GM12878 (cell line): ENCODE results near the gene CHD1L. TPM values are rescaled to one million over a fixed set of nuclear protein-coding genes. Genes with fewer than 3 reads are reported as not detected.

Source experiments
- ATAC-seq: fragments of 200-7000 bp; cut with Tn5 transposase; 3 replicates; pipeline ENCODE4 v1.9.1; 2020; ENCODE audit warnings: mild to moderate bottlenecking, moderate library complexity
- BruUV-seq: library from RNA; stranded (reverse); fragments of 400-500 nt; replicated peaks from 2 replicates; lab custom pipeline; 2021; lab: Mats Ljungman, UMichigan
- CTCF ChIA-PET: fragments of 300-600 bp; sonication (Branson Sonifier 250); formaldehyde crosslinking; extraction: SDS; loops from one replicate; lab custom pipeline; 2021; ENCODE audit warnings: inconsistent platforms; lab: Yijun Ruan, JAX
- POLR2A ChIA-PET: fragments of 350-600 bp; formaldehyde crosslinking; extraction: SDS; loops from one replicate; lab custom pipeline; 2021; ENCODE audit warnings: inconsistent platforms; lab: Charles Lee
- RAD21 ChIA-PET: fragments of 300-600 bp; sonication (Branson Sonifier 250); formaldehyde crosslinking; loops from one replicate; lab custom pipeline; 2023; ENCODE audit warnings: antibody characterized with exemption; ENCODE audit not compliant: unreplicated experiment; lab: Charles Lee
- SMC1A ChIA-PET: fragments of 300-600 bp; sonication (Branson Sonifier 250); formaldehyde crosslinking; loops from one replicate; lab custom pipeline; 2023; ENCODE audit not compliant: unreplicated experiment, uncharacterized antibody; lab: Charles Lee
- DNase-seq: peaks from one replicate; pipeline ENCODE4 v3.0.0-alpha.2; 2011; ENCODE audit warnings: low read depth, low spot score
- FAIRE-seq: peaks from 3 replicates; lab custom pipeline; 2011; peaks lifted over from hg19 to GRCh38; lab: Jason Lieb, UNC
- H2AFZ ChIP-seq: 2 replicates; pipeline ENCODE4 v1.6.0; 2011; ENCODE audit warnings: low read depth, low read length, control low read depth; ENCODE audit not compliant: control insufficient read depth
- H3K27ac ChIP-seq: 2 replicates; pipeline ENCODE4 v1.5.1; 2011; ENCODE audit warnings: control low read depth; ENCODE audit not compliant: control insufficient read depth, insufficient read depth
- H3K27me3 ChIP-seq, 2 experiments: replicated peaks in 1 of 2; 2 replicates each; pipeline versions ENCODE4 v1.6.0 to v1.6.1; 2011; ENCODE audit warnings: low read length in 1 of 2; ENCODE audit not compliant: control insufficient read depth in 2 of 2, insufficient read depth in 2 of 2
- H3K36me3 ChIP-seq, 2 experiments: 2 replicates each; pipeline ENCODE4 v1.5.1; 2011; ENCODE audit warnings: low read length in 1 of 2; ENCODE audit not compliant: control insufficient read depth in 2 of 2, insufficient read depth in 2 of 2
- H3K4me1 ChIP-seq: 2 replicates; pipeline ENCODE4 v1.6.1; 2011; ENCODE audit warnings: mild to moderate bottlenecking, low read length, moderate library complexity, mixed read lengths; ENCODE audit not compliant: control insufficient read depth, insufficient read depth
- H3K4me2 ChIP-seq: 2 replicates; pipeline ENCODE4 v1.6.0; 2011; ENCODE audit warnings: control low read depth; ENCODE audit not compliant: control insufficient read depth, insufficient read depth
- H3K4me3 ChIP-seq: fragments of 200-600 bp; sonication (generic); 2 replicates; pipeline ENCODE4 v1.5.1; 2016
- H3K79me2 ChIP-seq: 2 replicates; pipeline ENCODE4 v1.6.0; 2011; ENCODE audit warnings: low read length; ENCODE audit not compliant: control insufficient read depth, insufficient read depth
- H3K9ac ChIP-seq: 2 replicates; pipeline ENCODE4 v1.8.0; 2011; ENCODE audit warnings: low read length, control low read depth, mixed read lengths; ENCODE audit not compliant: control insufficient read depth, insufficient read depth
- H3K9me3 ChIP-seq: replicated peaks from 3 replicates; pipeline ENCODE4 v1.5.1; 2011; ENCODE audit warnings: mild to moderate bottlenecking, low read length; ENCODE audit not compliant: control insufficient read depth, insufficient read depth
- H4K20me1 ChIP-seq: 2 replicates; pipeline ENCODE4 v1.6.0; 2011; ENCODE audit not compliant: control insufficient read depth, insufficient read depth
- WGBS: methylation state at CpG from one replicate; pipeline ENCODE4 v1.1.6; 2016; ENCODE audit warnings: low lambda C conversion rate; ENCODE audit not compliant: insufficient replicate concordance, insufficient coverage; ENCODE audit errors: missing lambda C conversion rate; 5-methylcytosine and 5-hydroxymethylcytosine counted together
- in situ Hi-C: fragments of 300-500 bp; cut with MboI; formaldehyde crosslinking; loops from 9 replicates; pipeline ENCODE4 v1.14.3; 2018; ENCODE audit warnings: mixed read lengths
- intact Hi-C: fragments of 100-400 bp; cut with micrococcal nuclease; formaldehyde crosslinking; loops from one replicate; pipeline ENCODE4 v1.14.2; 2022; ENCODE audit not compliant: unreplicated experiment
- polyA plus RNA-seq, 11 experiments: library from polyadenylated mRNA; depleted of rRNA in 4 of 11; unstranded in 6 of 11; stranded (reverse) in 5 of 11; fragments of >200 nt; fragmentation: Nextera tagmentation in 4 of 11; fragmentation: Illumina TruSeq in 1 of 11; extraction: Ambion mirVana in 4 of 11; extraction: Trizol in 1 of 11; gene quantifications; 1 replicate in 1 of 11; 2 replicates in 10 of 11; pipeline versions ENCODE4 v1.2.1 to v1.2.3, GENCODE V29; 2011 to 2016; ENCODE audit warnings: inconsistent platforms in 2 of 11, missing spikeins in 2 of 11, low read depth in 1 of 11
- total RNA-seq, 4 experiments: library from RNA; depleted of rRNA in 3 of 4; stranded (reverse); fragments of >200 nt in 3 of 4; fragmentation: Illumina TruSeq in 1 of 4; extraction: Trizol in 1 of 4; gene quantifications; 2 replicates each; pipeline versions ENCODE4 v1.2.1 to v1.2.3, GENCODE V29; 2013 to 2021
- TF ChIP-seq, protein P1 (sequence below): fragments of 450-650 bp; IDR thresholded peaks from 2 replicates; pipeline ENCODE4 v1.6.1; 2017; ENCODE audit warnings: mild to moderate bottlenecking, moderate library complexity

The CHD1L gene
- total and polyA plus RNA-seq, 10 of the 15 experiments (the other 5 are each of a cell fraction or from before 2014, with no cell fraction given), result 21.2 to 54.2 (median 44.5) TPM

DNA sequence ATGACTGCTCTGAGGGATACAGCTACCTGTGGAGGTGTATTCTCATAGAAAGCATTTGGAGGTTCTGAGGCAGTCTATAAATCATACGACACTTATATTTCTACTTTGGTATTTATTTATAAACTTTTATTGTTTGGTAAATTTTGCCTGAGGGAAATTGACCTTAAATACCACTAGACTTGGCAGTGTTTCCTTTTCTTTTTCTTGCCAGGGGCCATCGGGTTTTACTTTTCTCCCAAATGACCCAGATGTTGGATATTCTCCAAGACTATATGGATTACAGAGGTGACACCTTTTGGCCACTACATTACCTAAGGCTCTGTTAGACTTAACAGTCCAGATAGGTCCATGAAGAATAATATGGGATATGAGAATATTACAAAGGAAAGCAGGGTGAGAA is 28.2 kb downstream of the CHD1L start:
- Histone ChIP-seq H3K4me3 (no peak overlapping the region), H2AFZ (no peak overlapping the region), H4K20me1 (no peaks in the 10 kb centered on the region), H3K27me3 (no peaks in the 10 kb centered on the region), H3K27ac (no peak overlapping the region), H3K4me2 (no peak overlapping the region), H3K79me2 (no peaks in the 10 kb centered on the region), H3K36me3 (peaks cover 3 to 37% of the 10 kb centered on the region in 2 experiments)
- ATAC-seq, result no peak
- POLR2A ChIA-PET, result no interaction called here
- 92% methylated on average over 2 of the region's 2 CpGs for WGBS
- intact Hi-C loops, result loop anchor here (5.0 kb wide), 1 partner anchor 357 kb away; no protein-coding TSS in a partner anchor
- TF ChIP-seq, protein P1, sequence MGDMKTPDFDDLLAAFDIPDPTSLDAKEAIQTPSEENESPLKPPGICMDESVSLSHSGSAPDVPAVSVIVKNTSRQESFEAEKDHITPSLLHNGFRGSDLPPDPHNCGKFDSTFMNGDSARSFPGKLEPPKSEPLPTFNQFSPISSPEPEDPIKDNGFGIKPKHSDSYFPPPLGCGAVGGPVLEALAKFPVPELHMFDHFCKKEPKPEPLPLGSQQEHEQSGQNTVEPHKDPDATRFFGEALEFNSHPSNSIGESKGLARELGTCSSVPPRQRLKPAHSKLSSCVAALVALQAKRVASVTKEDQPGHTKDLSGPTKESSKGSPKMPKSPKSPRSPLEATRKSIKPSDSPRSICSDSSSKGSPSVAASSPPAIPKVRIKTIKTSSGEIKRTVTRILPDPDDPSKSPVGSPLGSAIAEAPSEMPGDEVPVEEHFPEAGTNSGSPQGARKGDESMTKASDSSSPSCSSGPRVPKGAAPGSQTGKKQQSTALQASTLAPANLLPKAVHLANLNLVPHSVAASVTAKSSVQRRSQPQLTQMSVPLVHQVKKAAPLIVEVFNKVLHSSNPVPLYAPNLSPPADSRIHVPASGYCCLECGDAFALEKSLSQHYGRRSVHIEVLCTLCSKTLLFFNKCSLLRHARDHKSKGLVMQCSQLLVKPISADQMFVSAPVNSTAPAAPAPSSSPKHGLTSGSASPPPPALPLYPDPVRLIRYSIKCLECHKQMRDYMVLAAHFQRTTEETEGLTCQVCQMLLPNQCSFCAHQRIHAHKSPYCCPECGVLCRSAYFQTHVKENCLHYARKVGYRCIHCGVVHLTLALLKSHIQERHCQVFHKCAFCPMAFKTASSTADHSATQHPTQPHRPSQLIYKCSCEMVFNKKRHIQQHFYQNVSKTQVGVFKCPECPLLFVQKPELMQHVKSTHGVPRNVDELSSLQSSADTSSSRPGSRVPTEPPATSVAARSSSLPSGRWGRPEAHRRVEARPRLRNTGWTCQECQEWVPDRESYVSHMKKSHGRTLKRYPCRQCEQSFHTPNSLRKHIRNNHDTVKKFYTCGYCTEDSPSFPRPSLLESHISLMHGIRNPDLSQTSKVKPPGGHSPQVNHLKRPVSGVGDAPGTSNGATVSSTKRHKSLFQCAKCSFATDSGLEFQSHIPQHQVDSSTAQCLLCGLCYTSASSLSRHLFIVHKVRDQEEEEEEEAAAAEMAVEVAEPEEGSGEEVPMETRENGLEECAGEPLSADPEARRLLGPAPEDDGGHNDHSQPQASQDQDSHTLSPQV, result no peak
- TF ChIP-seq, all 136 proteins: peak for 0
- in situ Hi-C loops, result loop anchor here (10.0 kb wide), 1 partner anchor 364 kb away; no protein-coding TSS in a partner anchor
- no peaks in the 10 kb centered on the region for H3K9me3 ChIP-seq
- RAD21 ChIA-PET, result interaction anchor here (0.8 kb wide), 1 partner anchor 119 kb away, joined by 3 read pairs; no protein-coding TSS in a partner anchor
- no peak for DNase-seq
- SMC1A ChIA-PET, result interaction anchor here (1.0 to 1.1 kb wide), 2 partner anchors 119 kb away, joined by 3 to 4 read pairs; no protein-coding TSS in a partner anchor
- FAIRE-seq, result no peak
- CTCF ChIA-PET, result interaction anchor here (1.0 to 8.7 kb wide), 2 partner anchors 29 to 118 kb away, joined by 3 to 107 read pairs; no protein-coding TSS in a partner anchor
- no peaks in the 10 kb centered on the region for H3K4me1 ChIP-seq
- BruUV-seq, result no TSS peak
- no peak overlapping the region for H3K9ac ChIP-seq
